HG03469 (cell line): ENCODE data around the gene ARL8B.
A peak's percentile ranks its signal among the peaks of the same experiment; 100 is the strongest.
"Not testable (repeated sequence)": the region's sequence is repeated elsewhere in the genome, so short reads cannot be mapped to it uniquely, and the experiment has no call there.

ENCODE experiments used
- ATAC-seq: cut with Tn5 transposase; IDR thresholded peaks from one replicate; pipeline ENCODE4 v1.9.1; 2021; ENCODE audit warnings: mild to moderate bottlenecking, moderate library complexity, moderate number of reproducible peaks; ENCODE audit not compliant: unreplicated experiment

Gene ARL8B

DNA sequence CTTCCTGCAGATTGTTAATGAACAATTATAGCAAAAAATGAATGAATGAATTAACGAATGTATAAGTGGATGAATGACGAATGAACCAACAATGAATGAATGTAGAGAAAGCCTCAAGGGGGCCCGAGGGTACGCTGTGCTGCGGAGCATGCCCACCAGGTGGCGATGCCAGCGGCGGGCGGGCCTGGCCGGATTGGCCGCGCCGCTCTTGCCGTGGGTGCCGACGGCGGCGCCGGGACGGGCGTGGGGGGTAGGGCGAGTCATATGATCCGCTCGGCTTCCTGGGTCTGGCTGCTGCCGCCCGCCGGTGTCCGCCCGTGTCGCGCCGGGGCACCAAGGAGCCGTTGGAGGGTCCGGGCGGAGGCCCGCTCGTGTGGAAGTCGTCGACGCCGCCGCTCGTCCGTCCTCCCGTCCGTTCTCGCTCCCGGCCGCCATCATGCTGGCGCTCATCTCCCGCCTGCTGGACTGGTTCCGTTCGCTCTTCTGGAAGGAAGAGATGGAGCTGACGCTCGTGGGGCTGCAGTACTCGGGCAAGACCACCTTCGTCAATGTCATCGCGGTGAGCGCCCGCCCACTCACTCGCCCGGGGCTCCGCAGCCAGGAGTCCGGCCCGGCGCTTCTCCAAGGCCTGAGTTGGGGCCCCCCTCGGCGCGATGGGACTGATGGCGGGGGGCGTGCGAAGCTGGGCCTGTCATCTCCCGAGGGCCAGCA, at the start of gene ARL8B:
Gene ARL8B (plus strand): TSS at position 263 of the 711 bp plus-strand sequence. CDS start 174 bp downstream, at position 437.
- ATAC-seq: peak; percentile 95

DNA sequence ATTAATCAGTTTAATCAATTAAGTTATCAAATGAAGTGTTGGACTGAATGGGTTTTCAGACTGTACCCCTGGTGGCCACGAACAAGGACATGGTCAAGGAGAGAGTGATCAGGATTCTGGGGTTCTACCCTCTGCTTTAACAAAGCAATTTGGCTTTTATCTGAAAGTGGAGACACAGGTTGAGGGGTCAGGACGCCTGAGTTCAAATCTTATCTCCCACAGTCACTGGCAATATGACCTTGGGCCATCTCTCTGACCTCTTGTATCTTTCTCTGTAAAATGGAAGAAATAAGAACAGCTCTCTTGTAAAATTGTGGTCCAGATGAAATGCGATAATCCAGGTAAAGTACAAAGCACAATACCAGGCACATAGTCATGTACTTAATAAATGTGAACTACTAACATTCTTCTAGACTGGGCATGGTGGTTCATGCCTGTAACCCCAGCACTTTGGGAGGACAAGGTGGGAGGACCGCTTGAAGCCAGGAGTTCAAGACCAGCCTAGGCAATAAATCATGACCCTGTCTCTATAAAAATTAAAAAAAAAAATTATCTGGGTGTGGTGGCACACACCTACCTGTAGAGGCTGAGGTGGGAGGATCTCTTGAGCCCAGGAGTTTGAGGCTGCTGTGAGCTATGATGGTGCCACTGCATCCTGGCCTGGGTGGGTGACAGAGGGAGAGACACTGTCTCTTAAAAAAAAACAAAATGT, 48.6 kb upstream of the ARL8B start:
- ATAC-seq: no peak

DNA sequence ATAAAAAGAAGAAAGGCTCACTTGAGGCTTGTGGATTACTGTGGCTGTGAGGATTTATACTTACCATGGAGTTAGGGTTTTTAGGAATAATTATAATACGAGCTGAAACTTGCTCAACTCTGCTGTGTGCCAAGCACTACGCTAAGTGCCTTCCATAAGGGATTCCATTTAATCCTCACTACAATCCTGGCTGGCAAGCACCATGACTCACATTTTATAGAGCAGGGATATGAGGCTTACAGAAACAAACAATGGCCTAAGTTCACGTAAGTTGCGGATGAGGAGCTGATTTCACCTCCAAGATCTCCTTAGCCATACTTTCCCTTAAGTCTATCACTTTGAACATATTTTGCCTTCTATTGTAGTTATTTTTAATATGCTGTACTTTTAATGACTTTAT, 43.9 kb upstream of the ARL8B start:
- ATAC-seq: no peak

DNA sequence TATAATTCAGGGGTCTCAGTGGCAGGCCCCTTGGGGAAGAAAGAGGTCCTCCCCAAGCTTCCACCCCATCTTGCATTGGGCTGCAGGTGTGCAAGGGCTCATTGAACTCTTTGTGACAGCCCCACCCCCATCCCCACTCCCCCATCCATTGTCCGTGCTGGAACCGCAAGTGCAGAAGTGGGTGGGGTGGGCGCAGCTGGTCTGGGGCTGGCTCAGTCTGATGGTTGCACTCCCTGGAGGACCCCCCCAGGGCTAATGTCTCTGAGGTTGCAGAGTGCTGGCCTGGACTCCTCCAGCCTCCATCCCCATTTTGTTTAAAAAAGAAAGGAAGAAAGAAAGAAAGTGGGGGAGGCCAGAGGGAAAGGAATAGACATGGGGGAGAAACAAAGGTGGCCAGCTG, 42.3 kb upstream of the ARL8B start:
- ATAC-seq: no peak

DNA sequence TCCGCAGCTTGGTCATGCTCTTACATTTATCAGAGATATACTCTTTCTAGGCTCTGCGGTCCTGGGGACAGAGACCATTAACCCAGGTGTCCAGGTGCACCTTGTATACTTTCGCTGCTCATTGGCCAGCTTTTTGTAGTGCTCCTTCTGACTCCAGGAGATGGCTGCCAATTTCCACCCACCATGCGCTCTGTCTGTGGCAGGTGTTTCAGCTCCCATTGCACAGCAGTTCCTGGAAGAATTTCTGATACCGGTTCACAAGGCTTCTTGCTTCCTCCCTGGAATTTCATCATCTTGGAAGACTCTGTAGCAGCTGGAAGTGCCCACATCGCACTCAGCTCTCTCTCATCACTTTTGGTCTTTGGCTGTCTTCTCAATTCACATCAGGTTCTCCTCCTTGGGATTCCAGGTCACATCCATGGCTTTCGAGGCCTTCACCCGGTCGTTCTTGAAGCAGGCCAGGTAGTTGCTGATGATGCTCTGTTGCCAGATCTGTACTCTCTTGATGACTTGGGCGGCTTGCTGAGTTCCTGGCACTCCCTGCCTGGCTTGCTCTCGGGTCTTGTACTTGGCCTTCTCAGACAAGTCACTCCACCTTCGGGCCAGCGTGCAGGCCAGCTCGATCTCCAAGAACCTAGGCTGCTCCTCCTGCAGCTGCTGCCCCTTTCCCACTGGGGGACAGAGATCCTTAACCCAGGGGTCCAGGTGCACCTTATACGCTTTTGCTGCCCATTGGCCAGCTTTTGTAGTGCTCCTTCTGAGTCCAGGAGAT, 41.1 kb upstream of the ARL8B start:
- ATAC-seq: no peak

DNA sequence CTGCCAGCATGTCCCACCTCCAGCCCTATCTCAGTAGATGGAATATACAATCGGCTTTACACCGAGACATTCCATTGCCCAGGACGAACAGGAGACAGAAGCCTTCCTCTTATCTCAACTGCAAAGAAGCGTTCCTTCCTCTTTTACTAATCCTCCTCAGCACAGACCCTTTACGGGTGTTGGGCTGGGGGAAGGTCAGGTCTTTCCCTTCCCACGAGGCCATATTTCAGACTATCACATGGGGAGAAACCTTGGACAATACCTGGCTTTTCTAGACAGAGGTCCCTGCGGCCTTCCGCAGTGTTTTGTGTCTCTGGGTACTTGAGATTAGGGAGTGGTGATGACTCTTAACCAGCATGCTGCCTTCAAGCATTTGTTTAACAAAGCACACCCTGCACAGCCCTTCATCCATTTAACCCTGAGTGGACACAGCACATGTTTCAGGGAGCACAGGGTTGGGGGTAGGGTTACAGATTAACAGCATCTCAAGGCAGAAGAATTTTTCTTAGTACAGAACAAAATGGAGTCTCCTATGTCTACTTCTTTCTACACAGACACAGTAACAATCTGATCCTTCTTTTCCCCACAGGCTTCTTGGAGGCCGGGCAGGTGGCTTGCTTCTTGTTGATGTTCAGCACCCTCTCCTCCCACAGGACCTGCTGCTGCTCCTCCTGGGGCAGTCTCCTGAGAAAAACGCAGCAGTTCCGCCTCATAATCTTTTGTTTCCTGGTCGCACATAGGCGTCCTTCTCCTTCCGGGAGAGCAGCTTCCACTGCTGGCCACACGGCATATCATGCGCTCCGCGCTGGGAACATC, 39.9 kb upstream of the ARL8B start:
- not testable (repeated sequence) for ATAC-seq

DNA sequence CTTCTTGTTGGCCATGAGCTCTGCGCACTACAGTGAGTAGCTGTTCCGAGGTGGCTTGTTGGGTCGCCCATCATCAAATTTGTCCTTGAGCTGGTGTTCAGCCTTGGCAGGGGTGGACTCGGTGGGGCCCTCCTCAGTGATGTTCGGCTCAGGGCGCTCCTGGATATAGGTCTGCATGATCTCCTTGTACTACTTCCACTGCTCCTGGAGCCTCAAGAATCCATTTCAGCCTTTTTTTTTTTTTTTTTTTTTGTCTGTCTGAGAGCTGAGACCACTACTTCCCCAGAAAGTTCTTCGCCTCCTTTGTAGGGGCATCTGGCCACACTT, 39.3 kb upstream of the ARL8B start:
- no peak for ATAC-seq

DNA sequence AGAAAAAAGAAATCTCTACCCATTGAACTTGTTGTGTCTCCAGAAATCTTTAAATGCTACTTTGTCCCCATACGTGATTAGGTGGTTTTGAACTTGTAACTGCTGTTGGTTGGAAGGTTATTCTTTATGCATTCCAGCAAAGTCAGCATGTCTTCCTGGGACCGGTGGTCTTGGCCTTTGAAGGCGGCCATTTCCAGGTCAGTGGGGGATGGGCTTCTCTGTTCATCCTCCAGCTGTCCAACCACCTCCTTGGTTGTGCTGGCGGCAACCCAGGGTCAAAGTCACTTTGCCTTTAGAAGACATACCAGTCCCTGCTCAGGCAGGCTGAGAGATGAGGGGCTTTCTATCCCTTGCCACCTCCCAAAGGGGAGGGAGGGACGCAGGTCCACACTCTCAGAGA, 37.9 kb upstream of the ARL8B start:
- ATAC-seq: no peak

DNA sequence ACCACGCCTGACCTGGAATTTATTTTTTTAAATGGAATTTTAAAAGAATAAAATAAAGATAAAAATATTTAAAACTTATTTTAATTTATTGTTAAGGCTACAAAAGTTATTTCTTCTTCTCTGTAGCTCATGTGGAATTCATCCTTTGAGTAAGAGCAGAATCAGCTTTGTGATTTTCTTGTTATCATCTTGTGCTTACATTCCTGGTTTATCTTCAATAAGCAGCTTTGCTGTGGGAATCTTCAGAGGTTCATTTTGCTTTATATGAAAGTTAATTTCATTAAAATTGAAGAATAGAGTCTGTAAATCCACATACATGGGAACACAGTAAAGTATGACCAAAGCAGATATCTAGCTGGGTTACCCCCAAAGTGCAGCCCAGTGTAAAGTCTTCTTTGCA, 35.4 kb upstream of the ARL8B start:
- no peak for ATAC-seq

DNA sequence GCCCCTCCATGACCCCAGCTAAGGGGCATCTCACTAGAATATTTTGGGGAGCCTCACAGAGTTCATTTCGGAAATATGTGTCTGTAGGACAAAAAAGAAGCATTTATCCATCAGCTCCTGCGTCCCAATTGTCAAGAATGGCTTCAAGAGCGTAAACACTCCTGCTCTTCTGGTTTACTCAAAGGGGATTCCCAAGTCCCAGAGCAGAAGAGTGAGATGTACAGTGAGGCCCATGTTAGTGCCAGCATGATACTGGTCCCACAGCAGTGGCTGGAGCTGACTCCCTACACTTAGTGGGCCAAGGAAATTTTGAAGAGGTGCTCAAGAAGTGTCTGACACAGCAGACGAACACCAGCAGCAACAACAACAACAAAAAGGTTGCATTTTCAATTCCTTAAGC, 34.9 kb upstream of the ARL8B start:
- ATAC-seq: no peak

DNA sequence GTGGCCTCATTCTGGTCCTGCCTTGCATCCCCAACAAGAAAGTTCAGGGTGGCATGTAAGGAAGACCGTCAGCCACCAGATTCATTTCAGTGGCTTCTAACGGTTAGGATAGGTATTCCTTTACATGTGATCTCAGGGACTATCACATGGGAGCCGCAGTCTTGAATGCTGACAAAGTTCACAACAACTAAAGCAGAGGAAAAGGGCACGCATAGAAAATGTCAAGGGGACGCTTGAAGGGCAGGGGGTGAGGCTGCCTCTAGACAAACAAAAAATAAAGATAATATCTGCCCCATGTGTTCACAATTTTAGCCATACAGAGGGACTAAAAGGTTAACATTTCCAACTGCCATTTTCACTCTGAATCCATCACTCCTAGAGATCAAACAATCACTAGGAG, 31.9 kb upstream of the ARL8B start:
- no peak for ATAC-seq

DNA sequence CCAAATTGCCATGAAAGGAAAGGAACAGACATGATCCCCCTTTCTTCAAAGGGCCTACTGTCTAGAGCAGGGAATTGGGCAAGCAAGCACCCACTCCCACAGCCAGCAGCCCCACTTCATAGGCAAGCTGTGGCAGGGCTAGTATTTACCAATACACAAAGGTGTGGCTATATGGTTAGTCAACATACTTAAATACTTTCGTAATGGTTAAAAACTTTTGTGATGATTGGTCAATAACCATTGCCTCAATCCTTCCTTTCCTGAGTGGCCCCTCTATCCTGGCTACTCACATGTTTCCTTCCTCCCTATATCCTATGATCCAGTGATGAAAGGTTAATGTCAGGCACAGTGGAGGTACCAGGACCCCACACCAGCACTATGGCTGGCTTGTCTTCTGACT, 30.1 kb upstream of the ARL8B start:
- ATAC-seq: no peak

DNA sequence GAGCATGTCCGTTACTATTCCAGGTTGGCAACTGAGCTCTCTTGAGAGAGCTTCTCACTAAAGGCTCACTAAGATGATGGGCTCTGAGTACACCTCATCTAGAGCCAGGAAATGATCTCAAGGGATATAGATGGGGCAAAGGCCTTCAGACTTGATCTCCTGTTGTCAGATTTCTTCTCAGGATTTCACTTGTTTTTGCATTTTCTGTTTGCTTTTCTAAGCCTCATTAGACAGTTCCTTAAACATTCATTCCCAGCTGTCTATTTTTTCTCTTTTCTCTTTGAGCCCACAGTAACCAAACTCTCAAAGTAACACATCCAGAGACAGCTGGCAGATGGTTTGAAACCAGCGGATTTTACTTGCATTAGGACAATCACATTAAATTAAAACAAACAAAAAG, 28.4 kb upstream of the ARL8B start:
- no peak for ATAC-seq

DNA sequence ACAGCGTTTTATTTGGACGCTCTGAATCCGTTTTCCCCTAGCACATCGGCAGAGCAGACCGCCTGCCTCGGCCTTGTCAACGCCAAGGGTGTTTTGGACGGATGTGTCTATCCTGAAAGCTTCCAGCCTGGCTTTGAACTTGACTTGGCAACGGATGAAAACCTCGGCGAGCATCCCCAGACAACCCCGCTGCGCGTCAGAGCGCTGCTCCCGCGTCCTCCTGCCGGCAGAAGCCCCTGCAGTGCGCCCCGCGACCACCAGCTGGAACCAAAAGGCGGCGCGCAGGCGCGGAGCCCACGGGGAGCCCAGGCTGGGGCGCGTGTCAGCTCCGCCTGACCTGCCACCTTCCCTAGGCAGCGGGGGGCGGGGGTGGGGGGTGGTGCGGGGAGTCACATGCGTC, 26.2 kb upstream of the ARL8B start:
- no peak for ATAC-seq

DNA sequence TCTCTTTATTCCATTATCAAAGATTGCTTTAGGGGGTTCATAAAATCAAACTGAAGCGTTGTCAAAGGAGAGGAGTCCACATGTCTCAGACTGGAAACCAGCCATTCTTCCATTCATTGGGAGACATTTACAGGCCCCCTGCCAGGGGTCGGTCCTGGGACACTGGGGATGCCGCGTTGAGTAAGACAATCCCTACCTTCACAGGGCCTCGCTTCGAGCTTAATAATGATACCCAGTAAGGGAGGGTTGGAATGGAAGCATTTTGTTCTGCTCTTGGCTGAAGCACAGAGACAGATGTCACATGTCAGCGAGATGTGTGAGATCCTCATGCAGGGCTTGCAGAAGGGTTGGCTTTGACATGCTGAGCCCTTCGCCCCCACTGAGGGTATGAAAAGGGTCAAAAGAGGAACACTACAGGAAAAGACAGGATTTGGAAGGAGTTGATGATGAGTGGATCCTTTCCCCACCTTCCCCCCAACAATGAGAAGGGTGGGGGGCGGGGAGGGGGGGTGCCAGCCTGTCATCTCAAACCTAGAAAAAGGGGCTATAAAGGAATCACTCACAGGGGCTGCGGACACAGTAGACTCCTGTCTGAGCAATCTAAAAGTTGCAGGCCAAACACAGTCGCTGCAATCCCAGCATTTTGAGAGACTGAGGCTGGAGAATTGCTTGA, 25.6 kb upstream of the ARL8B start:
- no peak for ATAC-seq

DNA sequence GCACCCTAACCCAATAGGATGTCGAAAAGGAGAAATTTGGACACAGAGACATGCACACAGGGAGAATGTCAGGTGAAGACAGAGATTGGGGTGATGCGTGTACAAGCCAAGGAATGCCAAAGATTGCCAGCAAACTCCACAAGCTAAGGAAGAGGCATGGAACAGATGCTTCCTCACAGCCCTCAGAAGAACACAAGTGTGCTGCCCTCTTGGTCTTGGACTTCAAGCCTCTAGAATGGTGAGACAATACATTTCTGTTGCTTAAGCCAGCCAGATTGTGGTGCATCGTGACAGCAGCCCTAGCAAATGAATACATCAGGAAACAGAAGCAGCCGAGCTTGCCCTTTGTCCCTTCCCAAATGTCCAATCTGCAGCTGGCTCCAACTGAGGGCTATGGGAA, 23.7 kb upstream of the ARL8B start:
- ATAC-seq: no peak

DNA sequence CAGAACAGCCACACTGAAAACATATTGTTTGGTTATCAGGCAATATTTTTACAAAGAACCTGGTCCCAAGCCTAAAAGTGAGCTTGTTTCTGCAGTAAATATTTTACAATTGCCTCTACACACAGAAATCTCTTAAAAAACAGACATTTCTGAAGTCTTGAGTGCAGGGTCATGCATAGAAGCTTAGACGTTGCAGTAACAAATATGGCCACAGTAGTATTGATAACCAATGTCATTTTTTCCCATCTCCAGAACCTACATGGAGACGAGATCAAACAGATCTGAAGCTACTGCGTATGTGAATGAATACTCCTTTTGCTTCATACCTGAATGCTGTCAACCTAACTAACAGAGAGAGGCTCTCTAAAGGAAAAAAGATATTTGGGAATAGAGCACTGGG, 19.6 kb upstream of the ARL8B start:
- ATAC-seq: no peak

DNA sequence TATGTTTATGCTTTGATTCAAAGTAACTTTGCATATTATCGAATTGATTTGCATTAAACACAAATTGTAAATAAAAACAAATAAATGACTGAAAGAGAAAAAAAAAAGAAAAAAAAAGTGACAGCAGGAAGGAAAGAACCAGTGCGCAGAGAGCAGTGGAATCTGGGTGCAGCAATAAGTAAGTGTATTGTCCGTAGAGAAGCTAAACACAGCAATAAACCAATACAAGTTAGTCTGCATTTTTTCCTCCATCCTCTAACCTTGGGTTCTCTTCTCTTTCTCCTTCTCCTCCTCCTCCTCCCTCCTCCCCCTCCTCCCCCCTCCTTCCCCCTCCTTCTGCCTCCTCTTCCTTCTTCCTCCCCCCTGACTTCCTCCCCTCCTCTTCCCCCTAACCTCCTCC, 18.3 kb upstream of the ARL8B start:
- ATAC-seq: no peak

DNA sequence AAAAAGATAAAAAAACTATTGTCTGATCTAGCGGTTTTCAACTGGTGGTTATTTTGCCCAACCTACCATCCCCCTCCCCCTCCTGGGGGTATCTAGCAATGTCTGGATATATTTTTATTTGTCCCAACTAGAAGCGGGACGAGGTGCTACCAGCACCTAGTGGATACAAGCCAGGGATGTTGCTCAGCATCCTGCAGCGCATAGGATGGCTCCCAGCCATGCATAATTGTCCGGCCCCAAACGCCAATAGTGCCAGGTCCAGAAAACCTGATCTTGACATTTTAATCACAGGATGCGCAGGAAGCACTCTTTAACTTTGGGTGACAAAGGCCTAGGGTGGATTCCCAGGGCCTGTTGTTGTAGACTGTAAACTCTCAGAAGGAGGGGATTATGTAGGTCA, 17.0 kb upstream of the ARL8B start:
- ATAC-seq: no peak

DNA sequence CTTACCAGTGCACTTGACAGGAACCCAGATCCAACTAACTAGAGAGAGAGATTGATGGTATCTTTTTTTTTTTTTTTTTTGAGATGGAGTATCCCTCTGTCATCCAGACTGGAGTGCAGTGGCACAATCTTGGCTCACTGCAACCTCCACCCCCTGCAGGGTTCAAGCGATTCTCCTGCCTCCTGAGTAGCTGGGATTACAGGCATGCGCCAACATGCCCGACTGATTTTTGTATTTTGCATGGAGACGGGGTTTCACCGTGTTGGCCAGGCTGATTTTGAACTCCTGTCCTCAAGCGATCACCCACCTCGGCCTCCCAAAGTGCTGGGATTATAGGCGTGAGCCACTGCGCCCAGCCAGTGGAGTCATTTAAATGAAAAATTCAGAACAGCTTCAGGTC, 15.7 kb upstream of the ARL8B start:
- not testable (repeated sequence) for ATAC-seq

DNA sequence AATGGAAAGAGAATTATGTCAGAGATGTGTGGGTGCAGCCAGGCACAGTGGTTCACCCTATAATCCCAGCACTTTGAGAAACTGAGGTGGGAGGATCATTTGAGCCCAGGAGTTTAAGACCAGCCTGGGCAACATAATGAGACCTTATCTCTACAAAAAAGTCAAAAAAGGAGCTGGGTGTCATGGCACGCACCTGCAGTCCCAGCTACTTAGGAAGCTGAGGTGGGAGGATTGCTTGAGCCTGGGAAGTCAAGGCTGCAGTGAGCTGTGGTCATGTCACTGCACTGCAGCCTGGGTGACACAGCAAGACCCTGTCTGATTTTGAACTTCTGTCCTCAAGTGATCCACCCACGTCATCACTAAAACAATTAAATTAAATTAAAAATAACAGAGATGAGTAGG, 15.2 kb upstream of the ARL8B start:
- ATAC-seq: not testable (repeated sequence)
